Measurements from ENCODE around the gene SLA2.

GRCh38 chr20:36574366-36575135 lies 71.4 kb downstream of the SLA2 start:
- TF ChIP-seq ATF3 (IDR thresholded peaks at IDR 0.05; ENCODE audit: insufficient read depth, low read depth, low read length) (no peak), JUND (IDR thresholded peaks at IDR 0.05; ENCODE audit: low read length) (no peak), TEAD4 (IDR thresholded peaks at IDR 0.05; ENCODE audit: low read depth, low read length) (peak; percentile 43; the same call in 1 of the 2 replicates), POLR2A (IDR thresholded peaks at IDR 0.05; ENCODE audit: control extremely low read depth in 1 of 2, low read depth in 2 of 2, low read length in 2 of 2) (peak; percentile 46 to 70), CREB1 (IDR thresholded peaks at IDR 0.05) (no peak; the same call in 1 of the 2 replicates), POLR2AphosphoS5 (IDR thresholded peaks at IDR 0.05; ENCODE audit: low read depth, low read length) (no peak; the same call in 1 of the 2 replicates), MAX (IDR thresholded peaks at IDR 0.05) (peak; percentile 96), TAF1 (IDR thresholded peaks at IDR 0.05; ENCODE audit: low read depth, low read length) (peak; percentile 49; the same call in 1 of the 2 replicates), EZH2 (IDR thresholded peaks at IDR 0.05; ENCODE audit: low read depth, low read length, severe bottlenecking) (no peak), SIN3A (conservative IDR thresholded peaks at IDR 0.05 in 1 of 2, IDR thresholded peaks at IDR 0.05 in 1 of 2; ENCODE audit: low read depth in 1 of 2, low read length in 2 of 2) (peak; percentile 27 to 48; a peak in 2 of 4 replicates), RAD21 (IDR thresholded peaks at IDR 0.05 in 1 of 2, conservative IDR thresholded peaks at IDR 0.05 in 1 of 2; ENCODE audit: low read depth in 2 of 2, low read length in 2 of 2) (no peak)
- TF ChIP-seq, protein P1, sequence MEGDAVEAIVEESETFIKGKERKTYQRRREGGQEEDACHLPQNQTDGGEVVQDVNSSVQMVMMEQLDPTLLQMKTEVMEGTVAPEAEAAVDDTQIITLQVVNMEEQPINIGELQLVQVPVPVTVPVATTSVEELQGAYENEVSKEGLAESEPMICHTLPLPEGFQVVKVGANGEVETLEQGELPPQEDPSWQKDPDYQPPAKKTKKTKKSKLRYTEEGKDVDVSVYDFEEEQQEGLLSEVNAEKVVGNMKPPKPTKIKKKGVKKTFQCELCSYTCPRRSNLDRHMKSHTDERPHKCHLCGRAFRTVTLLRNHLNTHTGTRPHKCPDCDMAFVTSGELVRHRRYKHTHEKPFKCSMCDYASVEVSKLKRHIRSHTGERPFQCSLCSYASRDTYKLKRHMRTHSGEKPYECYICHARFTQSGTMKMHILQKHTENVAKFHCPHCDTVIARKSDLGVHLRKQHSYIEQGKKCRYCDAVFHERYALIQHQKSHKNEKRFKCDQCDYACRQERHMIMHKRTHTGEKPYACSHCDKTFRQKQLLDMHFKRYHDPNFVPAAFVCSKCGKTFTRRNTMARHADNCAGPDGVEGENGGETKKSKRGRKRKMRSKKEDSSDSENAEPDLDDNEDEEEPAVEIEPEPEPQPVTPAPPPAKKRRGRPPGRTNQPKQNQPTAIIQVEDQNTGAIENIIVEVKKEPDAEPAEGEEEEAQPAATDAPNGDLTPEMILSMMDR (IDR thresholded peaks at IDR 0.05; ENCODE audit: control extremely low read depth in 1 of 3, insufficient read depth in 1 of 3, low read depth in 1 of 3, low read length in 3 of 3): no peak
